ENCODE results near the gene HIVEP3. TPM values are rescaled to one million over a fixed set of nuclear protein-coding genes. Genes with fewer than 3 reads are reported as not detected.

The HIVEP3 gene
- total RNA-seq, 3 donors from 2014 or later, result 4.9 to 6.5 (median 6.1) TPM

DNA sequence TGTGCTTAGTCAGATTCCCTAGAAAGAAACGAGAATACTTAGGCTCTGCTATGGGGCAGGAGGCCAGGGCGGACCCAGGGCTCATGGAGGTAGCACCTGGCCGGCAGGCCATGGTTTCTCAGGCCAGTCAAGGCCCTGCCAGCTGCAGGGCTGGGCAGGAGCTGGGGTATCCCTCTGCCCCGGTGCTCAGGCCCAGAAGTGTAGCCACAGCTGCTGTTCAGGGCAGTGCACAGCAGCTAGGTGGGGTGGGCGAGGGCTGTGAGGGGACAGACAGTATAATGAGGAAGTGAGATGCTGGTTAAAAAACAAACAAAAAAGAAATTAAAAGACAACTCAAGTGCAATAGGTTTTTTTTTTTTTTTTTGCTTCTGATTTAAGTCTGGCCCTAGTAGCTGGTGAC lies 400.3 kb downstream of the HIVEP3 start:
- ATAC-seq, result no peak
- TF ChIP-seq, protein P1, sequence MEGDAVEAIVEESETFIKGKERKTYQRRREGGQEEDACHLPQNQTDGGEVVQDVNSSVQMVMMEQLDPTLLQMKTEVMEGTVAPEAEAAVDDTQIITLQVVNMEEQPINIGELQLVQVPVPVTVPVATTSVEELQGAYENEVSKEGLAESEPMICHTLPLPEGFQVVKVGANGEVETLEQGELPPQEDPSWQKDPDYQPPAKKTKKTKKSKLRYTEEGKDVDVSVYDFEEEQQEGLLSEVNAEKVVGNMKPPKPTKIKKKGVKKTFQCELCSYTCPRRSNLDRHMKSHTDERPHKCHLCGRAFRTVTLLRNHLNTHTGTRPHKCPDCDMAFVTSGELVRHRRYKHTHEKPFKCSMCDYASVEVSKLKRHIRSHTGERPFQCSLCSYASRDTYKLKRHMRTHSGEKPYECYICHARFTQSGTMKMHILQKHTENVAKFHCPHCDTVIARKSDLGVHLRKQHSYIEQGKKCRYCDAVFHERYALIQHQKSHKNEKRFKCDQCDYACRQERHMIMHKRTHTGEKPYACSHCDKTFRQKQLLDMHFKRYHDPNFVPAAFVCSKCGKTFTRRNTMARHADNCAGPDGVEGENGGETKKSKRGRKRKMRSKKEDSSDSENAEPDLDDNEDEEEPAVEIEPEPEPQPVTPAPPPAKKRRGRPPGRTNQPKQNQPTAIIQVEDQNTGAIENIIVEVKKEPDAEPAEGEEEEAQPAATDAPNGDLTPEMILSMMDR (IDR thresholded peaks at IDR 0.05), result no peak

DNA sequence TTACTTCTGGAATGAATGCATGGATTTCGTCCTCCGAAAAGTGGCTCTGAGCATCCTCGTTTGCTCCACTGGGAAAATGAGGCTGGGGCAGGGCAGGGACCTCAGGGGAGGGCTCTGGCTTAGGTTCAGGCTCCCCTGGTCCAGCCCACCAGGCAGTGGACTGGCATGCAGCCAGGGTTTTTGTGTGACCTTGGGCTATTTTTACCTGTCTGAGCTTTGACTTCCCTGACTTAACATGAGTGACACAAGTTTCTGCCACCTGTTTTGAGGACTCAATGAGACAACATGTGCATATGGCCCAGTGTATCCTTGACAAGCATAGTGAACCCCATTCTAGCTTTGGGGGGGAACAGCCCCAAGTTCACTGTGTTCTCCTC lies 401.7 kb downstream of the HIVEP3 start:
- Histone ChIP-seq H3K9me3 (no peaks in the 10 kb centered on the region), H3K4me3 (no peak overlapping the region), H3K4me1 (ENCODE audit: low read depth) (peaks cover 24% of the 10 kb centered on the region), H3K36me3 (ENCODE audit: low read depth) (no peaks in the 10 kb centered on the region)
- ATAC-seq (no peak), DNase-seq (peak in 1 of 3 donors; percentile 30)
- intact Hi-C loops (cut with DNase I, micrococcal nuclease), result no loop called here
- TF ChIP-seq, protein P1 (IDR thresholded peaks at IDR 0.05), result no peak

More for the DNA sequence above, 400.3 kb downstream of the HIVEP3 start:
- no peaks in the 10 kb centered on the region for H3K9me3 ChIP-seq
- no peak overlapping the region for H3K4me3 ChIP-seq
- intact Hi-C loops (cut with DNase I, micrococcal nuclease), result no loop called here
- no peaks in the 10 kb centered on the region for H3K36me3 ChIP-seq (ENCODE audit: low read depth)
- H3K4me1 ChIP-seq (ENCODE audit: low read depth), result peaks cover 24% of the 10 kb centered on the region
- no peak for DNase-seq

DNA sequence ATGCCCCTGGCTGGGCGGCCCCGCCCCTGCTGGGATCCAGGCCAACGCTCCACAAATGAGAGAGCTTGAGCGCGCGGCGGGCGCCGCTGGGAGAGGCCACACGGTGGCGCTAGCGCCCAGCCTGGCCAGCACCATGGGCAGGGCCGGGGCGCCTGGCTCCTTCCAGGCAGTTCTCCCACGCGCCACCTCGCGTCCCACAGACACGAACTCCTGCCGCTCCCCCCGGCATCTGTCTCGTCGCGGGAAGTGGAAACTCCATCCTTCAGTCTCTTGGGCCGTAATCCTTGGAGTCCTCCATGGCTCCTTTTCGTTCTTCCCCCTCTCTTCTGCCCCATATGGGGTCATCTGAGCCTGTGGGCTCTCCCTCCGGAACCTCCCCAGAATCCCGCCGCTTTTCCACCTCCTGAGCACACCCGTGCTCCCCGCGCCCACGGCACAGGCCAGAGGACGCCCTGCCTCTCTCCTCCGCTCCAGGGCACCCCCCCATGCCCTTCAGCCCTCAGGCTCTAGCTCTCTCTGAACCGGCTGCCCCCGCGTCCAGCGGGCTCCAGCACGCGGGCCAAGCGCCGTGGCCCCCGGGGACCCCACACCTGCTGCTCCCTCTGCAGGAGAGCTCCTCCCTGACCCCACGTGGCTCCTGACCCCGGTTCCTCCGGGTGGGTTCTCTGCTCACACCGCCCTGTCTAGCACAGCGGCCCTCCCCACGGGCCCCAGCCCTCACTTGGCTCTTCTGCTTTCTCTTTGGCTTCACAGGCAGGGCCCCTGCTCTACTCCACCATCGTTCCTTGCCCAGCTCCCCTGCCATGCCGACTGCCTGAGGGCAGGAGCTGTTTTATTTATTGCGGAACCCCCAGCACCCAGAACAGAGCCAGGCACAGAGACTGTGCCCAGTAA lies 402.3 kb downstream of the HIVEP3 start:
- Histone ChIP-seq H3K4me3 (no peak overlapping the region), H3K36me3 (ENCODE audit: low read depth) (no peaks in the 10 kb centered on the region), H3K4me1 (ENCODE audit: low read depth) (peaks cover 24% of the 10 kb centered on the region), H3K9me3 (no peaks in the 10 kb centered on the region)
- DNase-seq (peak; percentile 88 to 97 (median 95)), ATAC-seq (peak; percentile 92)
- intact Hi-C loops (cut with DNase I, micrococcal nuclease), result no loop called here
- TF ChIP-seq, protein P1 (IDR thresholded peaks at IDR 0.05), result peak; percentile 94

DNA sequence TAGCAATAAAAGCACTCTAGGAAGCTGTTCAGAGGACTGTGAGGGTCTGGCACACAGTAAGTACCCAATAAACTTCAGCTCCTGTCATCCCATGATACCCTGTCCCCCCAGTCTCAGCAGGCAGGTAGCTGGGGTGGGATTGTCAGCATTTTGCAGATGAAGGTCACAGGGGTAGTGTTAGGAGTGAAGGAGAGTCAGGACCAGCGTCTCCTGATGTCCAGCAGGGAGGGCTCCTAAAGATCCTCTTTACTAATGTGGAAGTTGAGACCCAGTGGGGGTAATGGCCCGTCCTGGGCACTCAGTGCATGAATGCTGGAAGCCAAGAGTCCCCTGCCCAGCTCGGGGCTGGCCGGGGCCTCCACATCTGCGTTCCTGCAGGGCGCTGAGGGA lies 402.9 kb downstream of the HIVEP3 start:
- Histone ChIP-seq H3K9me3 (no peaks in the 10 kb centered on the region), H3K36me3 (ENCODE audit: low read depth) (no peaks in the 10 kb centered on the region), H3K4me3 (no peak overlapping the region), H3K4me1 (ENCODE audit: low read depth) (peaks cover 24% of the 10 kb centered on the region)
- intact Hi-C loops (cut with DNase I, micrococcal nuclease), result no loop called here
- DNase-seq (no peak), ATAC-seq (no peak)
- TF ChIP-seq, protein P1 (IDR thresholded peaks at IDR 0.05), result no peak

DNA sequence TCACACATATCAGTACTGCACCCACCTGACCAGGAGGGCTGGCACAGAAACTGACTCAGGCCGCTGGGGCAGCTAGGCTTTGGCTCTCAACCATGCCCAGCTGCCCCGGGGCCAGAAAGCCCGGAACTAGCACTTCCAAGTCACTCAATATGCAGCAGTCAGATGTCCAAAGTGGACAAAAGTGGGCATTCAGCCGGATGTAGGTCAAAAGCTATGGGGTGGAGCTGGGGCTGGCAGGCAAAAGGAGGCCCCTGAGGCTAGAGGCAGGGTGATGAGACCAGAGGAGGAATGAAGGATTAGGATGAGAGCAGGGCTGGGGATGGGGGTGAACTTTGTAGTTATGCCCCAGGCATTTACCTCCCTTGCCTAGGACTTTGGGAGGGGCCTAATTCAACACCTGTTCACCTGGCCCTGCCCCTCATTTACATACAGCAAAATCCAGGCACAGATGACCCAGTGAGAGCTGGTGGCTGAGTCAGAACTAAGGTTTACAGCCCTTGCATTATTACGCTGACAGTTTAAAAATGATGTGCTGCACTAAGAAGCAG lies 403.5 kb downstream of the HIVEP3 start:
- no peak overlapping the region for H3K4me3 ChIP-seq
- no peaks in the 10 kb centered on the region for H3K9me3 ChIP-seq
- TF ChIP-seq, protein P1 (IDR thresholded peaks at IDR 0.05), result no peak
- intact Hi-C loops (cut with DNase I, micrococcal nuclease), result no loop called here
- no peaks in the 10 kb centered on the region for H3K36me3 ChIP-seq (ENCODE audit: low read depth)
- DNase-seq, result peak in 1 of 3 donors; percentile 68
- ATAC-seq, result peak; percentile 82
- peaks cover 24% of the 10 kb centered on the region for H3K4me1 ChIP-seq (ENCODE audit: low read depth)

Measured in mucosa of descending colon (tissue), 3 donors.